Endothelial cell of umbilical vein (primary cell): ENCODE results near the gene GTF2E1. TPM values are rescaled to one million over a fixed set of nuclear protein-coding genes. Genes with fewer than 3 reads are reported as not detected.

Experiments used
- BruUV-seq: library from RNA; stranded (reverse); fragments of 400-500 nt; replicated peaks from 2 replicates; lab custom pipeline; 2021; lab: Mats Ljungman, UMichigan
- CTCF ChIA-PET: fragments of 300-600, 350-600 bp; sonication (Branson Sonifier 250); formaldehyde crosslinking; loops from one replicate; lab custom pipeline; 2021; ENCODE audit warnings: antibody characterized with exemption, inconsistent platforms; lab: Charles Lee
- POLR2A ChIA-PET: fragments of 300-600, 350-600 bp; sonication (Branson Sonifier 250); formaldehyde crosslinking; loops from one replicate; lab custom pipeline; 2021; ENCODE audit warnings: antibody characterized with exemption, inconsistent platforms; lab: Charles Lee
- DNase-seq: peaks from one replicate; pipeline ENCODE4 v3.0.0-alpha.2; 2011; ENCODE audit warnings: low read depth, low spot score
- FAIRE-seq: peaks from 2 replicates; lab custom pipeline; 2011; peaks lifted over from hg19 to GRCh38; lab: Jason Lieb, UNC
- H2AFZ ChIP-seq: 2 replicates; pipeline ENCODE4 v1.6.0; 2012; ENCODE audit warnings: low read depth, low read length, control low read depth, inconsistent platforms
- H3K27ac ChIP-seq: 2 replicates; pipeline ENCODE4 v1.5.1; 2011; ENCODE audit warnings: low read depth, mild to moderate bottlenecking, control low read depth, low read length, moderate library complexity; ENCODE audit not compliant: insufficient read depth
- H3K27me3 ChIP-seq, 2 experiments: 2 replicates each; pipeline versions ENCODE4 v1.6.0 to v1.6.1; 2011; ENCODE audit warnings: low read length in 2 of 2, mixed read lengths in 1 of 2; ENCODE audit not compliant: control insufficient read depth in 2 of 2, insufficient read depth in 2 of 2
- H3K36me3 ChIP-seq, 2 experiments: 2 replicates in 1 of 2; 3 replicates in 1 of 2; pipeline ENCODE4 v1.5.1; 2011; ENCODE audit warnings: low read length in 2 of 2, mild to moderate bottlenecking in 1 of 2, moderate library complexity in 1 of 2; ENCODE audit not compliant: control insufficient read depth in 2 of 2, insufficient read depth in 2 of 2; ENCODE audit errors: extremely low read depth in 1 of 2
- H3K4me1 ChIP-seq: 3 replicates; pipeline ENCODE4 v1.5.1; 2011; ENCODE audit warnings: mild to moderate bottlenecking, low read length; ENCODE audit not compliant: control insufficient read depth, insufficient read depth; ENCODE audit errors: extremely low read depth
- H3K4me2 ChIP-seq: 2 replicates; pipeline ENCODE4 v1.6.1; 2011; ENCODE audit warnings: low read length, control low read depth, mixed read lengths; ENCODE audit not compliant: insufficient read depth
- H3K4me3 ChIP-seq, 3 experiments: fragments of 200-600 bp in 1 of 3; sonication (generic), shearing (Covaris generic) in 1 of 3; replicated peaks in 1 of 3; 2 replicates each; pipeline ENCODE4 v1.5.1; 2011 to 2016; ENCODE audit warnings: control low read depth in 3 of 3, low read length in 3 of 3, mild to moderate bottlenecking in 2 of 3, inconsistent platforms in 1 of 3, low read depth in 1 of 3, moderate library complexity in 1 of 3; ENCODE audit not compliant: insufficient read depth in 1 of 3
- H3K79me2 ChIP-seq: 2 replicates; pipeline ENCODE4 v1.6.0; 2012; ENCODE audit warnings: low read length, inconsistent platforms; ENCODE audit not compliant: control insufficient read depth, insufficient read depth
- H3K9ac ChIP-seq: replicated peaks from 2 replicates; pipeline ENCODE3; 2011; ENCODE audit warnings: low read length, control low read depth; ENCODE audit not compliant: insufficient read depth; ENCODE audit errors: extremely low read depth
- H3K9me1 ChIP-seq: replicated peaks from 3 replicates; pipeline ENCODE4 v1.6.0; 2011; ENCODE audit warnings: mild to moderate bottlenecking, low read length; ENCODE audit not compliant: control insufficient read depth, insufficient read depth; ENCODE audit errors: extremely low read depth
- H3K9me3 ChIP-seq: replicated peaks from 2 replicates; pipeline ENCODE4 v1.5.1; 2012; ENCODE audit warnings: low read length, inconsistent platforms; ENCODE audit not compliant: control insufficient read depth, insufficient read depth
- H4K20me1 ChIP-seq: replicated peaks from 2 replicates; pipeline ENCODE3; 2011; ENCODE audit warnings: mild to moderate bottlenecking, low read length; ENCODE audit not compliant: control insufficient read depth, insufficient read depth; ENCODE audit errors: extremely low read depth
- CTCF ChIP-seq, 2 donors: IDR thresholded peaks; 1 replicate in 1 of 2; 2 replicates in 1 of 2; pipeline ENCODE4 v1.5.1; 2011; ENCODE audit warnings: low read length in 2 of 2, mild to moderate bottlenecking in 2 of 2, moderate library complexity in 2 of 2, control low read depth in 1 of 2, inconsistent platforms in 1 of 2, low read depth in 1 of 2; ENCODE audit not compliant: insufficient read depth in 1 of 2; ENCODE audit errors: extremely low read depth in 1 of 2
- EZH2 ChIP-seq: IDR thresholded peaks from 2 replicates; pipeline ENCODE4 v1.6.1; 2012; ENCODE audit warnings: borderline replicate concordance, low read depth, mild to moderate bottlenecking, moderate library complexity, low read length, inconsistent platforms; ENCODE audit not compliant: severe bottlenecking
- FOS ChIP-seq: IDR thresholded peaks from 2 replicates; pipeline ENCODE4 v1.6.1; 2011; ENCODE audit warnings: mild to moderate bottlenecking, low read length, moderate library complexity, borderline replicate concordance; ENCODE audit not compliant: insufficient read depth
- GATA2 ChIP-seq: IDR thresholded peaks from 2 replicates; pipeline ENCODE4 v1.7.0; 2011; ENCODE audit warnings: low read depth, mild to moderate bottlenecking, moderate library complexity, mixed read lengths, low read length; ENCODE audit not compliant: insufficient read length, insufficient read depth
- JUN ChIP-seq: IDR thresholded peaks from 2 replicates; pipeline ENCODE4 v1.6.1; 2011; ENCODE audit warnings: borderline replicate concordance, low read depth; ENCODE audit not compliant: insufficient read length, insufficient read depth
- MAX ChIP-seq: IDR thresholded peaks from 2 replicates; pipeline ENCODE4 v1.6.1; 2011; ENCODE audit not compliant: insufficient read depth, insufficient read length
- MYC ChIP-seq: IDR thresholded peaks from one replicate; pipeline ENCODE4 v1.6.1; 2011; ENCODE audit warnings: mild to moderate bottlenecking, low read depth, low read length
- POLR2A ChIP-seq: IDR thresholded peaks from 2 replicates; pipeline ENCODE4 v1.6.1; 2012; ENCODE audit warnings: low read depth, mild to moderate bottlenecking, control low read depth, low read length
- POLR2AphosphoS5 ChIP-seq: IDR thresholded peaks from 2 replicates; pipeline ENCODE4 v1.6.1; 2012; ENCODE audit warnings: low read depth, mild to moderate bottlenecking, control low read depth, low read length, moderate library complexity; ENCODE audit not compliant: insufficient read depth
- dilution Hi-C: fragments of 300-500 bp; cut with MboI; formaldehyde crosslinking; loops from one replicate; pipeline ENCODE4 v1.15.0; 2019; ENCODE audit warnings: low sequenced_read_pairs; ENCODE audit not compliant: extremely low pct_ligation_motif_present
- intact Hi-C: fragments of 100-400 bp; cut with micrococcal nuclease; formaldehyde crosslinking; loops from one replicate; pipeline ENCODE4 v1.10.0; 2022
- polyA plus RNA-seq, 4 experiments: library from polyadenylated mRNA; depleted of rRNA in 3 of 4; stranded (reverse) in 3 of 4; unstranded in 1 of 4; fragments of >200 nt; gene quantifications; 2 replicates each; pipeline versions ENCODE4 v1.2.1 to v1.2.3, GENCODE V29; 2011 to 2012; ENCODE audit warnings: missing spikeins in 1 of 4
- total RNA-seq: library from RNA; stranded (reverse); gene quantifications from 2 replicates; pipeline ENCODE4 v1.2.3, GENCODE V29; 2021

GTF2E1 gene
- total and polyA plus RNA-seq, 2 donors (not counting 3 experiments of a cell fraction or from before 2014, with no cell fraction given) = 10.6 to 27.7 TPM

- Histone ChIP-seq H3K27ac (no peak overlapping the region), H3K9me1 (no peaks in the 10 kb centered on the region), H3K4me1 (no peaks in the 10 kb centered on the region), H3K9ac (no peak overlapping the region), H3K4me3 (no peak overlapping the region), H3K4me2 (no peak overlapping the region), H3K36me3 (no peaks in the 10 kb centered on the region), H2AFZ (no peak overlapping the region), H4K20me1 (no peaks in the 10 kb centered on the region), H3K79me2 (peaks cover 50% of the 10 kb centered on the region), H3K9me3 (no peaks in the 10 kb centered on the region), H3K27me3 (no peaks in the 10 kb centered on the region)
- ChIA-PET CTCF (interaction anchor here (1.7 to 1.9 kb wide), 2 partner anchors 29 to 31 kb away, joined by 5 to 6 read pairs; no protein-coding TSS in a partner anchor), POLR2A (no interaction called here)
- no TSS peak for BruUV-seq
- FAIRE-seq = no peak
- dilution Hi-C loops = no loop called here
- TF ChIP-seq CTCF (IDR thresholded peaks at IDR 0.05; ENCODE audit: extremely low read depth in 1 of 2, insufficient read depth in 1 of 2, low read depth in 1 of 2, low read length in 2 of 2) (no peak), GATA2 (no peak), POLR2AphosphoS5 (no peak)
- intact Hi-C loops = no loop called here
- no peak for DNase-seq
Measured at GRCh38 chr3:120764206-120764605, 21.7 kb downstream of the GTF2E1 start.

GRCh38 chr3:120765830-120766493, 23.4 kb downstream of the GTF2E1 start:
- no peaks in the 10 kb centered on the region for H3K4me1 ChIP-seq
- TF ChIP-seq POLR2A = no peak
- no peak for TF ChIP-seq MYC
- no peak for TF ChIP-seq GATA2
- TF ChIP-seq CTCF (IDR thresholded peaks at IDR 0.05; ENCODE audit: extremely low read depth in 1 of 2, insufficient read depth in 1 of 2, low read depth in 1 of 2, low read length in 2 of 2) = no peak
- TF ChIP-seq JUN = no peak
- TF ChIP-seq FOS = no peak
- no peak for TF ChIP-seq MAX
- TF ChIP-seq EZH2 = no peak
- no peak overlapping the region for H3K27ac ChIP-seq
- ChIA-PET POLR2A (no interaction called here), CTCF (interaction anchor here (0.7 to 1.7 kb wide), 4 partner anchors 15 to 198 kb away, joined by 3 to 6 read pairs (median 4); no protein-coding TSS in a partner anchor)
- H3K4me3 ChIP-seq = no peak overlapping the region
- H4K20me1 ChIP-seq = no peaks in the 10 kb centered on the region
- dilution Hi-C loops = no loop called here
- no peak overlapping the region for H2AFZ ChIP-seq
- H3K79me2 ChIP-seq = peaks cover 51% of the 10 kb centered on the region
- H3K4me2 ChIP-seq = no peak overlapping the region
- no peak for DNase-seq
- no peaks in the 10 kb centered on the region for H3K36me3 ChIP-seq
- H3K9me3 ChIP-seq = no peaks in the 10 kb centered on the region
- intact Hi-C loops = no loop called here
- FAIRE-seq = no peak
- H3K9me1 ChIP-seq = no peaks in the 10 kb centered on the region
- H3K9ac ChIP-seq = no peak overlapping the region
- BruUV-seq = no TSS peak
- H3K27me3 ChIP-seq = no peaks in the 10 kb centered on the region
